Inflammatory macrophage treated with lipopolysaccharide for 4 hours (primary cell): ENCODE data around the gene USH2A.

Source experiments
- DNase-seq: peaks from one replicate; pipeline ENCODE4 v3.0.0-alpha.2; 2020

Gene USH2A

DNA sequence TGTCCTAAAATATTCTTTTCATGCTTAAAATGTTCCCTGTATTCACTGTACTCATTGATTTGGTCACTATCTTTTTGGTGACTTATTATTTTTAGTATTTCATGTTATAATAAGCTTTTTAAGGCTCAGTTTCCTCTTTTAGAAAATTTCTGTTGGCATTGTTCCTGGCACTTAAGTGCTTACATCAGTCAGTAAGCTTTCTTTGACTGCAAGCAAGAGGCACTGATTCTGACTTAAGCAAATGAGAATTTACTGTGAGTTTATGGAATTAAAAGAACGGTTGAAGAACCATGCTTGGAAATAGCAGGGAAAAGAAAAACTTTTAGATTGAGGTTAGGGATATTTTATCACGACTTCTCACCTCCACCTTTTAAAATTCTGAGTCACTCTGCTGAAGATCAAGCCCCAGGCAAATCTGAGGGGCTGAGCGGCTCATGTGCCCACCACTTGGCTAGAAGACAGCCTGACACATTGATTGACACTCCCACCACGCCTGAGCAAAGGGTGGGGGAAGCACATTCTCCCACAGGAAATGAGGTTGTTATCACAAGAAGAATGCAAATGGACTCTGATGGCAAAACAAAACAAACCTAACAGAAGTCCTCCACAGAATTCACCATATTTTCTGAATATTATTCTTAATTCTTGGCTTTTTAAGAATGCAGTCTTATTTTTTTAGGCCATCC lies 753.3 kb downstream of the USH2A start:
- DNase-seq = no peak

DNA sequence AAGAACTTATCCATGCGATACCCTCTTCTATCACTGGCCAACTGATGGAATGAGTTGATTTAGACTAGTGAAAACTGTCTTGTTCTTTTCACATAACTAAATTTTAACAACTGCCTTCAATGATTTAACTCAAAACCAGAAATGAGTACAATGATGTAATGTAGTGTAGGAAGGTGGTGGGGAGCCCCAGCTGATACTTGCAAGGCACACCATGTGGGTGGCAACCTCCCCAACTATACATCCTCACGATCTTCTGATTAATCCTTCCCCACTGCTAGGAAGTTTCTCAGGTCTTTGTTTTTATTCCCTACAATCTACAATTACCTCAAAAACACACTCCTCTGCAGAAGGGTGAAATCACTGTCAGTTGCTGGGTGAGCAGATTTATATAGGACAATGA lies 755.5 kb downstream of the USH2A start:
- DNase-seq = no peak

DNA sequence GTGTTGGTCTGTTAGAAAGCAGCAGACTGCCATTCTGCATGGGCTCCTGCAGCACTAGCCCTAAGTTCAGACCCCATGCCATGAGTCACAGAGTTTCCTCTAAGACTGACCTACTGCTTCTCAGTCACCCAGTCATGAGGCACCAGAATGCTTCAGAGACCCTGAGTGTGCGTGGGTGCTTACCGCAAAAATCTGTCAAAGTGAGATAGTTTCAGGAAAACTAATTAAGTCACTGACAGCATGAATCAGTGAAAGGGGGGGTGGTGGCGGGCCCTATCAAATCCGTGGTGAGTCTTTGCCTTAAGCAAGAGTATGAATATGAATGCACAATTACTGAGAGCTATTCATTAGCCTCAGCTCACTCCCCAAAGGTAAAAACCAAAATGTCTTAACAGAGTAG lies 758.0 kb downstream of the USH2A start:
- no peak for DNase-seq

DNA sequence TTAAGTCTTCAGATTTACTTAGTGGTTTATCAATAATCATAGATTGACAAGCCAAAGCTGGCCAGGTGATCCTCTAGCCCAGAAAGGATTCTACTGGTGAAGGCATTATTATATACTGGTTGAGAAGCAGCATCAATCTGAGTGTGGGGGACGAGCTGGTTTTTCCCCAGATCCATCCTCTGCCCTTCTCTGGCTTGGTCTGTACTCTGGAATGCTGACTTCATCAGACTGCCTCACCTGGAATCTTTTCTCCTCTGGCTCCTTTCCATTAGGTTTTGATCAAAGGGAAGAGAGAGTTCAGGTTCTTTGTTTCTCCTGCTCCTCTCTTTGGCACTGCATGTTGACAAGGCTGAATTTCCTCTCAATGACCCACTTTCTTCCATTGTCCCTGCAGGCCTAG lies 762.2 kb downstream of the USH2A start:
- no peak for DNase-seq

DNA sequence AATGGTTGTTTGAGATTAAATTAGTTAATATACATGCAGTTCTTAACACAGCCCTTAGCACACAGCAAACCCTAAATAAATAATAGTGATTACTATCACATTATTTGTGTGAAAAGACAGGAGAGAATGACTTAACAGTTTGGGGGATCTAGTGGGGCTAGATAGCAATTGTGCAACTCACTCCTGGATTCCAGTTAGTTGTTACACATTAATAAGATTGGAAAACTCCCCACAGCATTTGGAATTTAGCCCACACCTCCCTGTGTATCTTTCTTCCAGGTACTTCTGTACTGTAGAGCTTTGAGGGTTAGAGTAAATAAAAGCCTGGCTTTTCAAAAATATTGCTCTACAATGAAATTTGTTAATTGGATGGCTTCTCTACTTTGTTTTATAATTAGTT lies 763.0 kb downstream of the USH2A start:
- no peak for DNase-seq

DNA sequence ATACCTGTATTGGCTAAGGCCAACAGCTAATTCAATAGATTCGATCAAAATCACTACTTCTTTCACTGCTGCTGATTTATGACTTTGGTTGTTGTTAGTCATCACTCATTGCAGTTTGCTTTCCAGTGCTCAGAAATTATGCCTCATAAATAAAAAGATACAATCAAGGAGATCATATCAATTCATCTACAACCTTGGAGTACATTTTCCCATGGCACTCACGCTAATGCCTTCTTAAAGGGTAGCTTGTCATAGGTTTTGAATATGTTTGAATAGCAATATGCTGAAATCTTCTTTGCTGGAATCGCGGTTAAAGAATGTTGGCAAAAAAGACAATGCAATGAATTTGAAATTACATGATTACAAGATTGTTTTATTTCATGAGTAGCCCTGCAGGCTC lies 766.2 kb downstream of the USH2A start:
- DNase-seq = no peak

DNA sequence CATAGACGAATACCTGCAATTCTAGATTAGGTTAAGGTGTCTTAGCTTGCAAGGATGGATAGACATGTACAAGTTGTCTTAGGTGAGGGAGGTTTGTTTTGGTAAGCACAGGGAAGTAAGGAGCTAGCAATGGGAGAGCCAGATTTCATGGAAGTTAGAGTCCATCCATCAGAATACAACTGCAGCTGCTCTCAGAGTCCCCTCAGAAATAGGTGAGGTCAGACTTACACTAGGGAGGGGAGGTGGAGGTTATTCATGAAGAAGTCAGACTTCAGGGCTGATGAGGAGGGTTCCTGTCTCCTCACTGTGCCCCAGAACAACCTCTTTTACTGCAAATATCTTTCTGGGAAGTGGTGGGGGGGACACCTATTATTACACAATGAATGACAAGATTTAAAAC lies 770.9 kb downstream of the USH2A start:
- no peak for DNase-seq

DNA sequence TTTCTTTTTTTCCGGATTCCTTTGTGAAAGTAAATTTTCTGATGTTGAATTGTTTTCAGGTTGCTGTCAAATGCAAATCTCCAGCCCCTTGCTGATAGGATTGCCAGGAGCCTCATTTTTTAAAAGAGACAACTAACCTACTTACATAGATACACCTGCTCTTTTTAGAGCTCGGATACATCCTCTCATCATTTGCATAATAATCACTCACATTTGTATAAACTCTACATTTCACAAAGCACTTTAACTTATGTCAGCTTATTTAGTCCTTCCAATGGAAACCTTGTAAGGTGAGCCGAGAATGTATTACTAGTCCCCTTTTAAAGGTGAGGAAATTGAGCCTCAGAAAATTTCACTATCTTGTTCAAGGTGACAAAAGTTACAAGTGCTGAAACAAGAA lies 771.4 kb downstream of the USH2A start:
- no peak for DNase-seq

DNA sequence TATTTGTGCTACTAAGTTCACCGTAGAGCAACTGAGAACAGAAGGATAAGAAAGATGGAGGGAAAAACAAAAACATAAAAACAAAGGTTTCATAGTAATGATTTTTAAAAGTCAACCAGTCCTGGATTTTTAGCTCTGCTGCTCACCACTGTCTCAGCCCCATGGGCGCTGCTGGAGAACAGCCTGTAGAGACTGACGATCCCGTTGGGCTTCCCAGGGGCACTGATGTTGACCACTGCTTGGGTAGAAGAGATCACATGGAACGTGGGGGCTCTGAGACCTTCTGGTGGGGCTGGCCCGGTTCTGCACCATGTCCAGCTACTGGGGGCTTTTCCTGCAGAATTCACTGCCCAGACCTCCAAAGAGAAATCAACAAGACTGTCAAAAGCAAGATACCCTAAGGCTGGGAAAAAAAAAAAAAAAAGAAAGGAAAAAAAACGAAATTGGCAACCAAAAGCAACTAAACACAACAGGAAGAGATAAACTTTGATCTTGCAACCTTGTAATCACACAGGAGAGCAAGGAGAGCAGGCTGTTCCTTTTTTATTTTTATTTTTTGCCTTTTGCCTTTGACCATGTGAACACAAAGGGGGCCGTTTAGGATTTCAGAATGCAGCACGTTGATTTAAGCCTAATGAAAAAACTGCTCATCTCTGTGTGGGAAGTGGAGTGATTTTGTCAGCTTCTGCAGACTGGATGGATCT lies 772.6 kb downstream of the USH2A start:
- DNase-seq = no peak

DNA sequence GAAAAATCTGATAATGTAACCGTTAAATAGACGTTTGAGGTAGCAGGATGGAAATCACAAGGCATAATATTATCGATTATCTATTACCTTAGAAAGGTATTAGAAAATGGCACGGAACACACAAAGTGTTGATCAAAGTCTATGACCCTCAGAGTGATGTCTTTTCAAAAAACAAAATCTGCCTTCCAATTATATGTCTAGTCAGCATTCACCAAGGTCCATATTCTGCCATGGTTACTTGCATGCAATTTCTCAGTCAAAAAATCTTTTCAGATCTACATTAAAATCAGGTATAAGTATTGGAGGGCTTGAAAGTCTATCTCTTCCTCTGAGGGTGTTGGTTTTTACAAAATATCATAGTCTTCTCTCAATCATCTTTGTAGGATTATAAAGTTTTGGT lies 774.3 kb downstream of the USH2A start:
- no peak for DNase-seq

DNA sequence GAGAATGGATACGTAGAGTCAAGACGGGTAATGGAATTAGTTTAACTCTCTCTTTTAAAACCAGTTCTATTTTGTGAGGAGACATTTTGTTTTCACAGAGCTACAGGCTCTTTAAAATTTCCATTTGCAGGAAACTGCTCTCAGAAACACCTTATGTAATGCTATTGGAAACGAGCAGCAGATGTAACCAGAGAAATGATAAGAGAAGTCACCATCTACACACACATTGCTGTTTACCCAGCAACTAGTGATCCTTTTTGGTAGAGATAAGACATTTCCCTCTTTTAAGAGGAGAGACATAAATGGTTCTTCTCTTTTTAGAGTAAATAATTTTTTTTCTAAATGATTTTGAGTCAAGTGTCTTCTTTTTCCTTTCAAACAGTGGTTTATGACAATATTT lies 775.5 kb downstream of the USH2A start:
- DNase-seq = no peak

DNA sequence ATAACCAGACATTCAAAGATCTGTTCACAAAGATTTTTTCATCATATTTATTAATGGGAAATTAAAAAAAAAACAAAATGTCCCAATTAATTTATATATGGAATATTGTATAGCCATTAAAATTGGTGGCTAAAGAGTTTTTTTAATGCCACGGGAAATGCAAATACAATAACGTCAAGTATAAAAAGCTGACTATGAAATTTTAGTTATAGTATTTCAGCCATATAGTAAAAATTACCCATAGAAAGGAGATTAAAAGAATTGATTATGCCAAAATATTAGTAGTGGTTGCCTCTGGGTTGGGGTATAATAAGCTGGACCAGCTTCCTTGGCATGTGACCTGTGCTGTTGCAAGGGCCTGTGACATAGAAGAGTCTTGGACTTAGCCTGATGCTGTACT lies 777.4 kb downstream of the USH2A start:
- DNase-seq = no peak

DNA sequence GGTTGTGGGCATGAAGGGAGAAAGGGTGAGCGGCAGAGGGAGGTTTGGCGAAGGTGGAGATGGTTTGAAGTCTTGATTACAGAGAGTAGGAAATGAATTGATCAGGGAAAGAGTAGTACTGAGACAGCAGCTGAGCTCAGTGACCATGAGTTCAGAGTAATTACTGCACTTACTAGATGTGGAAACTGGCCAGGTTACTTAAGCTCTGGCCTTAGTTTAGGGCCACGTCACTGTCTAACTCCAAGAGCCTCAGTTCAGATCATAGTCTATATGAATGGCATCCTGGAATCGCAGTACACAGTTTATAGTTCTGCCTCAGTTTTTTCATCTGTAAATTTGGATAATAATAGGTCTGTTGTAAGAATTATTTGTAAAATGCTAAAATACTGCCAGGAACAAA lies 778.1 kb downstream of the USH2A start:
- no peak for DNase-seq

DNA sequence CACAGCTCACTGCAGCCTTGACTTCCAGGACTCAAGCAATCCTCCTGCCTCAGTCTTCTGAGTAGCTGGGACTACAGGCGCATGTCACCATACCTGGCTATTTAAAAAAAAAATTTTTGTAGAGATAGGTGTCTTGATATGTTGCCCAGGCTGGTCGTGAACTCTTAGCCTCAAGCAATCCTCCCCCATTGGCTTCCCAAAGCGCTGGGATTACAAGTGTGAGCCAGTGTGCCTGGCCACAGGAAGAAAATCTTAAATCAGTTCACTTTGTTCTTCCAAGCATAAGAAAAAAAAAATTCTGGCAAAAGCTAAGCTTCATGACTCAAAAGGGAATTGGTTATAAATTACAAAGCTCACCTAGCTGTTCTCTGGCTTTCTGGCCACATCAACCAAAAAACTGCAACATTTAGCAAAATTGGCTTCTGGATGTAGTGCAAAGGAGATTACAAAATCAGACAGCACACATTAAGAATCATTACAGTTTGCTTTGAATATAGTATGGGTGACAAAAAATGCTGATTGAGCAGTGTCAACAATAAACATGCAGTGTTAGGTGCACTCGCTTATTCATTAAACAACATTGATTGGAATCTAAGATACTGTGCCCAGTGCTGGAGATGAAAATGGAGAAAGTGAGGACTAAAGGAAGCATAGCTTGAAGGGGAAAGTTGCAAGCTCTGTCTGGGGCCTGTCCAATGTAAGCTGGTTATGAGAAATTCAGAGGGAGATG lies 779.5 kb downstream of the USH2A start:
- no peak for DNase-seq

DNA sequence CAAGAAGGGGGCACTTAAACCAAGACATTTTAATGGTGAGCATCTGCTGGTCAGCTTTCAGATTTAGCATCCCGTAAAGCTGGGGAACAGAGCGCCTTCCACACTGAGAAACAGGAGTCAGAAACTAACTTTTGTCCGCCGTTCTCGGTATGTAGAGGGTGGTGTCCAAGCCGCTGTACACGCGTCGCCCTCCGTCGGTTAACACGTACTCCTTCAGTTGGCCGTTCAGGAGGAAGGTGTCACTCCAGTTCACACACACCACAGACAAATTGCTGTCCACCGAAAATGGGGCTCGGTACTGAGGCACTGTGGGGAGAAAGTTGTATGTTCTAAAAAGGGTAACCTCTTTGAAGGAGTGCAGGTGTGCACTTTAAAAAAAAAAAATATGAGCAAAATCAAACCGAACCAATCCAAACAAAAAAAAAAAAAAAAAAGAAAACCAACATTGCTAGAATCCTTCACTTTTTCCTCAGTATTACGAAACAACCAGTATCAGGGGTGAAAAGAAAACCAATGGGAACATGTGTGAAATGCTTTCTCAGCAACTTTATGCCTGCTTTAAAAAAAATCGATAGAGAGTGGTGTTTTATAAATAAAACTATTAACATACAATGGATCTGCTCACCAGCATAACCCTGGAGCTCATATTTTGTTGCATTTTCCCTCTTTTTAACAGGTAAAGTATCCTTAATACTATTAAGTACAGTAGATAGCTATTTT lies 782.7 kb downstream of the USH2A start:
- no peak for DNase-seq

DNA sequence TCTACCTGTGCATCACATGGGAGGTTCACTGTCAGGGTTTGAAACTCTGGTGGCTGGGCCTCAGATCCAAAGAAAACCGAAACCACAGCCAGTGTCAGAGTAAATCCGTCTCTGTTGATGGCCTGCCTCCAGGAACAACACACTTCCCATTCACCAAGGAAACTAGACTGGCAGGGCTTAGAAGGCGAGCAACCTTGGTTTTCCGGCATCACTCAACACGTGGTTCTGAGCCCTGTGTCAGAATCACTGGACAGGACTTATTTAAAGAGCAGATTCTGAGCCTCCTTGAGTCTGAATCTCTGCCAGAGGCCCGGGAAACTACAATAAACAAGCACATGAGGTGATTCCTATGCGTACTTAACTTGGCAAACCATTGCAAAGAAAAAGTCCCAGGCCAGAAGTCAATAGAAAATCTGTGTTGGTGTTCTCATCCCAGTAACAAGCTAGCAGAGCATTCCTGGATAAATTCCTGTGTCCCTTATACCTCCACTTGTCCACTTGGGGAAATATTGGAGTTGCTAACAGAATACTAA lies 786.1 kb downstream of the USH2A start:
- DNase-seq = no peak

DNA sequence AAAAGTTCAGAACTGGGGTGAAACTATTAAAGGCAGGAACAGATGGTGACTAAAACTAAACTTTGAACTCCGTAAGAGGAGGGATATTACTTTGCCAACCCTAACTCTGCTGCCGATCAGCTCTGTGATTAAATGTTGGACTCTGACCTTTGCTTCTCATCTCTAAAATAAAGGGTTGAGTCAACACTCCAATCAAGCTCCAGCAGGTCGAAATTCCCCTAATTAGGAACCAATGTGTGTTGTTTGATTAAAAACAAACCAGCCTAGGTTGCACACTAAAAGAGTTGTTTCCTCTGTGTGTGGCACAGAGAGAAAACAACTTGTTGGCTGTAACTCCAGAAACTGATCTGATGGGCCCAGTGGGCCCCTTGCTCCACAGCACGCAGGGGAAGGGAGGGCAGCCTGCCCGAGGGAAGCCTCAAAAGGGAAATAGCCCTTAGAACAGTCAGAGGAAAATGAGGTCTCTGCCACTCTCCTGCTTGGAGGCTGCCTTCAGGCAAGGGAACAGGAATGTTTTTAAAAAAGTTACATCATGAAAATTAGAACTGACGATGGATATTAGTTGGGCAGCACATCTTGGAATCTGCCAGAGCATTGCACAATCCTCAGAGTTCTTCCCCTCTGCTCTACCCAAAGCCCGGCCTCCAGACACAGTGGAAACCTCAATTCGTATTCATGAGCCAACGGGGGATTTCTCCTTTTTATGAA lies 786.8 kb downstream of the USH2A start:
- DNase-seq = no peak

DNA sequence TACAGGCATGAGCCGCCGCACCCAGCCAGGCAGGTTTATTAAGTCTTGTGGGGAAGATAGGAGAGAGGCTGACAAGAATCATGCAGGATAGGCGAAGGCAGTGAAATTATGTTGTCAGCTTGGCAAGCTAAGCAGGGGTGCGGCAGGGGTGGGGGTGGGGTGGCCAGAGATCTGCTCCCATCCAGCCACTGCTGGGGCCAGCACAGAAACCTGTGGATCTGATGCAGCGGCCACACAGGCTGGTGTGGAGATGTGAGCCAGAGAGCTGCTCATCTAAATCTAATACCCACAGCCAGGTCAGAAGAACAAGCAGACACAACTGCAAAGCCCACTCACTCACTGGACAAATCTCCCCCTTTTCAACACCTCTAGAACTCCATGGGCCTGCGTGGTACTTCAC lies 787.4 kb downstream of the USH2A start:
- no peak for DNase-seq

DNA sequence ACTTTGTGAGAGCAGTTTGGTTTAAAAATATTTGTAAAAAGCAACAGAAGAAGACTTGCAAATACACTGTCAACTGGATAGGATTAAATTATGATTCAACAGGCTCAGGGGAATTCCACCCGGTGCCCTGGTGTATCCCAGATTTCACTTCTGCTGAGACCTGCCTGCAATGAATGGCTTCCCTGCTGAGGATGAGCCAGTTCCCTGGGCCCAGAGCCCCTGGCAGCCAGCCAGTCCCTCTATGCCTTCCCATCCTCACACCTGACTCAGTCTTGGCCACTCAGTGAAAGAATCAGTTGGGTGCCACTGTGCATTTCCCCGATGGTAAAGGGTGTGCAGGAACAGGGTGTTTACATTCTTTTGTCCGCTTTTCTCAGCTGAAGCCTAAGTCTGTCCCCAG lies 791.8 kb downstream of the USH2A start:
- no peak for DNase-seq

DNA sequence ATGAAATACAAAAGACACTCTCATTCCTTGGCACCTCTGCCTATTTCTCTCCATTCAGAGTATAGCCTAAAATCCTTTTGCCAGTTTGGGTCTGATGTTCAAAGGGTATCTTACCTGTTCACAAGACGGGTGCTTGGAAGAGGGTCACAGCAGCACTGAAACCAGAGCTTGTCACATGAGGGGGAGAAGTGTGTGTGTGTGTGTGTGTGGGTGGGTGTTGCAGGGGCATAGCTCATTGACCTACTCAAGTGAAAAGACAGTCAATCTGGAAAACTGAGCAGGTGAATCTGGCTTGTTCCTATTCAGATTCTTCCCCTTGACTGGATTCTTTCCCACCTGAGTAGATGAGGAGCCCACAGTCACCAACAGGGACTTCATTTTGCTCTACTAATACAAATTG lies 792.2 kb downstream of the USH2A start:
- no peak for DNase-seq

DNA sequence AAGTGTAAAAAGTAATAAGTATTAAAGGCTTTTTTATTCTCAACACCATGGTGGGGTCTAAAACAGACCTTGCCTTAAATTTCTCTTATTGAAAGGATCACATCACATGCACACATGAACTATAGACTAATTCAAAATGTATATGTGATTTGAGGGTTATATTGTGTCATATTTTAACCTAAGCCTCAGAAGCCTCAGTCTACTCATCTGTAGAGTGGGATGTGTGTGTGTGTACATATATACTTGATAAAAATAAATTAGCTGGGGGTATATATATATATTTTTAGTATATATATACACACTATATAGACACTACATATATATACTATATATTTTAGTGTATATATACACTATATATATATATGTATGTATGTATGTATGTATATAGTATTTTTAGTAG lies 797.3 kb downstream of the USH2A start:
- no peak for DNase-seq

DNA sequence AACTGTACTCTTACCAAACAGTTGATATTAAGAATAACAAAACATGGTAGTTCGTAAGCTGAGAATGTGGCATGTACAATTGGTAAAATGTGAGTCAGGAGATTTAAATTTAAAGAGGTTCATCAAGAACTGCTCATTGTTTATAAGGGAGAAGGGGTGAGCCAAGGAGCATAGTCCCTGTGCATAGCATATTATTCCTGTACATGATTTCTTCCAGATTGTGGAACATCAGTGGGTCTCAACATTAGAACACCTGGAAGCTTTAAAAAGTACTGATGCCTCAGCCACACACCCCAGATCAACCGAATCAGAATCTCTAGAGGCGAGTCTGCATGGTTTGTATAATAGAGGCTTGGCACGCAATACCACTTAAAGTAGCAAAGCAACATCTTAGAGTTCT lies 800.1 kb downstream of the USH2A start:
- DNase-seq = no peak

DNA sequence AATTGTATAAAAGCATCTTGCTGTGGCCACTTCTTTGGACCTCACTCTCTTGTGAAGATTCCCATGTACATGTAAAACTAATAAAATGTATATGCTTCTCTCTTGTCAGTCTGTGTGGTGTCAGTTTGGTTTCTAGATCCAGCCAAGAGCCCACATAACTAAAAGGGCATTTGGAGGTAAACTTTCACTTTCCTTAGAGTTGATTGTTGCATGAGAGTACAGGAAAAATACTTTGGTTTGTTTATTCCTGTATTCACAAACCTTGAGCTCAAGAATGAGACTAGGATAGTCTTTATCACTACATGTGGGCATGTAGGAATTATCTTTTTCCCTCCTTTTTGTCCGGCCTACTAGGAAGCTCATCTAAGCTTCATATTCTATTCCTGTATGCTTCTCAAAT lies 805.3 kb downstream of the USH2A start:
- no peak for DNase-seq
